Hepatocyte (in vitro differentiated cells): ENCODE data around the gene GRB10. TPM values are rescaled to one million over a fixed set of nuclear protein-coding genes. Genes with fewer than 3 reads are reported as not detected.

Experiments
- DNase-seq: peaks from one replicate; pipeline ENCODE4 v3.0.0-alpha.2; 2016; ENCODE audit warnings: low spot score
- H2AFZ ChIP-seq: fragments of 200-600 bp; sonication (generic); 2 replicates; pipeline ENCODE4 v1.6.0; 2016; ENCODE audit warnings: antibody characterized with exemption, mild to moderate bottlenecking
- H3K27ac ChIP-seq: fragments of 200-600 bp; sonication (generic); 2 replicates; pipeline ENCODE4 v1.5.1; 2016; ENCODE audit warnings: mild to moderate bottlenecking
- H3K27me3 ChIP-seq: fragments of 200-600 bp; sonication (generic); 2 replicates; pipeline ENCODE4 v1.6.1; 2016
- H3K36me3 ChIP-seq: fragments of 200-600 bp; sonication (generic); replicated peaks from 2 replicates; pipeline ENCODE4 v1.5.1; 2016; ENCODE audit warnings: low read depth; ENCODE audit not compliant: insufficient read depth
- H3K4me1 ChIP-seq: fragments of 200-600 bp; sonication (generic); 2 replicates; pipeline ENCODE4 v1.5.1; 2016; ENCODE audit warnings: mild to moderate bottlenecking, moderate library complexity; ENCODE audit not compliant: insufficient read depth
- H3K4me2 ChIP-seq: fragments of 200-600 bp; sonication (generic); 2 replicates; pipeline ENCODE4 v1.6.0; 2016
- H3K4me3 ChIP-seq: fragments of 200-600 bp; sonication (generic); 2 replicates; pipeline ENCODE4 v1.5.1; 2016; ENCODE audit warnings: mild to moderate bottlenecking
- H3K79me2 ChIP-seq: fragments of 200-600 bp; sonication (generic); 2 replicates; pipeline ENCODE4 v1.6.0; 2017; ENCODE audit warnings: mild to moderate bottlenecking
- H3K9me2 ChIP-seq: fragments of 200-600 bp; sonication (generic); replicated peaks from 2 replicates; pipeline ENCODE4 v1.6.0; 2017; ENCODE audit warnings: mild to moderate bottlenecking; ENCODE audit not compliant: insufficient read depth
- H3K9me3 ChIP-seq: fragments of 200-600 bp; sonication (generic); 2 replicates; pipeline ENCODE4 v1.5.1; 2016; ENCODE audit warnings: low read depth, mild to moderate bottlenecking
- H4K20me1 ChIP-seq: fragments of 200-600 bp; sonication (generic); 2 replicates; pipeline ENCODE4 v1.6.0; 2016; ENCODE audit warnings: mild to moderate bottlenecking; ENCODE audit not compliant: insufficient read depth, poor library complexity, severe bottlenecking
- EZH2 ChIP-seq: fragments of 200-600 bp; sonication (generic); IDR thresholded peaks from 2 replicates; pipeline ENCODE4 v1.6.1; 2016; ENCODE audit warnings: antibody characterized with exemption, mild to moderate bottlenecking, borderline replicate concordance
- EZH2phosphoT487 ChIP-seq: fragments of 200-600 bp; sonication (generic); IDR thresholded peaks from one replicate; pipeline ENCODE4 v1.6.1; 2018; ENCODE audit warnings: antibody characterized with exemption, mild to moderate bottlenecking, low read depth, moderate library complexity; ENCODE audit not compliant: unreplicated experiment, severe bottlenecking
- WGBS: methylation state at CpG from one replicate; pipeline ENCODE4 v1.1.6; 2016; ENCODE audit warnings: low lambda C conversion rate; ENCODE audit errors: missing lambda C conversion rate; 5-methylcytosine and 5-hydroxymethylcytosine counted together
- polyA plus RNA-seq: library from polyadenylated mRNA; unstranded; fragments of >200 nt; fragmentation: Nextera tagmentation; extraction: Ambion mirVana; gene quantifications from 2 replicates; pipeline ENCODE4 v1.2.1, GENCODE V29; 2016
- total RNA-seq: library from RNA; depleted of rRNA; stranded (reverse); fragments of >200 nt; gene quantifications from 2 replicates; pipeline ENCODE4 v1.2.3, GENCODE V29; 2014
- TF ChIP-seq, protein P1 (sequence below): fragments of 200-600 bp; sonication (generic); IDR thresholded peaks from 2 replicates; pipeline ENCODE4 v1.5.1; 2016; ENCODE audit warnings: antibody characterized with exemption, mild to moderate bottlenecking; ENCODE audit not compliant: poor library complexity

The GRB10 gene
- total and polyA plus RNA-seq, 2 experiments from 2014 or later: 47.6 to 65.9 TPM

DNA sequence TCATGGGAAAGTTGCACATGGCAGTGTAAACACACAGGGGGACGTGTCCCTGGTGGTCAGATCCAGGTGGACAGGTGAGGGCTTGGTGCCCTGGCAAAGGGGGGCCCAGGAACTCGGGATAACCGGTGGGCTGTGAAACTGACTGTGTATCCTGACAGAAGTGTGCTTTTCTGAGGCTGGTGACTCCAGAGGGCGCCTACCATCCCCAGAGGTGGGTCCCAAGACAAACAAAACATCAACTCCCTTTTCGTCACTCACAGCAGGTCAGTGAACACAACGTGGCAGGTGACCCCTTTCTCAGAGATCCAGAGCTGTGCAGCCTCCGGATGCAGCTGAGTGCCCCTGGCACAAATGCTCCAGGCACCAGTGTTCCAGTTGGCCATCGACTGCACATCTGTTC lies 161.5 kb downstream of the GRB10 start:
- TF ChIP-seq EZH2 (no peak), EZH2phosphoT487 (no peak)
- Histone ChIP-seq H3K79me2 (peaks cover 3% of the 10 kb centered on the region), H4K20me1 (no peaks in the 10 kb centered on the region), H3K27me3 (no peaks in the 10 kb centered on the region), H3K9me2 (no peaks in the 10 kb centered on the region), H3K27ac (no peak overlapping the region), H3K4me3 (no peak overlapping the region), H3K4me2 (no peak overlapping the region), H3K4me1 (peaks cover 5% of the 10 kb centered on the region), H3K9me3 (no peaks in the 10 kb centered on the region), H3K36me3 (no peaks in the 10 kb centered on the region), H2AFZ (no peak overlapping the region)
- no peak for DNase-seq
- WGBS: 85% methylated on average over 8 of the region's 8 CpGs

DNA sequence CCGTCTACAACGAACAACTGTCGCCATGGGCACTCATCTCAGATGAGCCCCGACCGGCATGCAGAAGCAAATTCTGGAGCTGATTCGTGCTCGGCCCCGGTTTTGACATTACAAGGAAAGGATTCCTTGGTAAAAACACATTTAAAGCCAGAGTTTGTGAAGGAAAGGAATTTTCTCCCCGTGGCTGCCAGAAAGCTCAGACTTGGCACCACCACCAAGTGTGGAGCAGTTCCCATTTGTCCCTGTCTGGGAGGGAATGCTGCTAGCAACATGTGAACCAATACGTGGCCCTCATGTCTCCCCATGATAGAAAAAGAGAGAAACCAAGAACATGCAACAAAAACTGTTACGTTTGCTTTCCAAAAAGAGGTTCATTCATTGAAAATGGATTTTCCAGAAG lies 162.3 kb downstream of the GRB10 start:
- Histone ChIP-seq H3K36me3 (no peaks in the 10 kb centered on the region), H4K20me1 (no peaks in the 10 kb centered on the region), H2AFZ (no peak overlapping the region), H3K4me1 (peaks cover 6% of the 10 kb centered on the region), H3K9me2 (no peaks in the 10 kb centered on the region), H3K79me2 (peaks cover 3% of the 10 kb centered on the region), H3K27ac (no peak overlapping the region), H3K4me3 (no peak overlapping the region), H3K9me3 (no peaks in the 10 kb centered on the region), H3K4me2 (no peak overlapping the region), H3K27me3 (no peaks in the 10 kb centered on the region)
- TF ChIP-seq EZH2 (no peak), EZH2phosphoT487 (no peak)
- WGBS: 84% methylated on average over 10 of the region's 11 CpGs
- DNase-seq: no peak

DNA sequence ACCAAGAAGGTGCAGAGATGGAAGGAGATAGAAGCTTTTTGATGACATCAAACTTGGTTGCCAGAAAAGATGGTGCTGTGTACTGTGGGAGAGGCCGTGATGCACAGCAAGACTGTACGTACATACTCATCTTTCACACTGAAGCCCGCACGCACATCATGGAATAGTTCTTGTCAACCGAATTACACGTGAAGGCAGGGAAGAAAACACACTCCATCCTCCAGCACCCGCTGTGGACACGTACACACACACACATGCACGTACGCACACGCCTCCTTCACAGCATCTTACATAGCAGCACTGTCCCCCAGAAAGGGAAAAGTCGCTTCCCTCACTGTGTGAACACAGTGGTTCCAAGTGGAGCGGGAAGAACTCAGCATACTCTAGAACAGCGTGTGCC lies 163.0 kb downstream of the GRB10 start:
- peaks cover 10% of the 10 kb centered on the region for H3K4me1 ChIP-seq
- TF ChIP-seq EZH2 (no peak), EZH2phosphoT487 (no peak)
- TF ChIP-seq, protein P1, sequence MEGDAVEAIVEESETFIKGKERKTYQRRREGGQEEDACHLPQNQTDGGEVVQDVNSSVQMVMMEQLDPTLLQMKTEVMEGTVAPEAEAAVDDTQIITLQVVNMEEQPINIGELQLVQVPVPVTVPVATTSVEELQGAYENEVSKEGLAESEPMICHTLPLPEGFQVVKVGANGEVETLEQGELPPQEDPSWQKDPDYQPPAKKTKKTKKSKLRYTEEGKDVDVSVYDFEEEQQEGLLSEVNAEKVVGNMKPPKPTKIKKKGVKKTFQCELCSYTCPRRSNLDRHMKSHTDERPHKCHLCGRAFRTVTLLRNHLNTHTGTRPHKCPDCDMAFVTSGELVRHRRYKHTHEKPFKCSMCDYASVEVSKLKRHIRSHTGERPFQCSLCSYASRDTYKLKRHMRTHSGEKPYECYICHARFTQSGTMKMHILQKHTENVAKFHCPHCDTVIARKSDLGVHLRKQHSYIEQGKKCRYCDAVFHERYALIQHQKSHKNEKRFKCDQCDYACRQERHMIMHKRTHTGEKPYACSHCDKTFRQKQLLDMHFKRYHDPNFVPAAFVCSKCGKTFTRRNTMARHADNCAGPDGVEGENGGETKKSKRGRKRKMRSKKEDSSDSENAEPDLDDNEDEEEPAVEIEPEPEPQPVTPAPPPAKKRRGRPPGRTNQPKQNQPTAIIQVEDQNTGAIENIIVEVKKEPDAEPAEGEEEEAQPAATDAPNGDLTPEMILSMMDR: no peak
- H3K36me3 ChIP-seq: no peaks in the 10 kb centered on the region
- H4K20me1 ChIP-seq: no peaks in the 10 kb centered on the region
- no peak overlapping the region for H3K27ac ChIP-seq
- H3K79me2 ChIP-seq: peaks cover 3% of the 10 kb centered on the region
- H3K9me3 ChIP-seq: no peaks in the 10 kb centered on the region
- WGBS: 89% methylated on average over 14 of the region's 14 CpGs
- no peak overlapping the region for H3K4me2 ChIP-seq
- H3K9me2 ChIP-seq: no peaks in the 10 kb centered on the region
- no peak for DNase-seq
- H2AFZ ChIP-seq: no peak overlapping the region
- no peaks in the 10 kb centered on the region for H3K27me3 ChIP-seq
- no peak overlapping the region for H3K4me3 ChIP-seq

DNA sequence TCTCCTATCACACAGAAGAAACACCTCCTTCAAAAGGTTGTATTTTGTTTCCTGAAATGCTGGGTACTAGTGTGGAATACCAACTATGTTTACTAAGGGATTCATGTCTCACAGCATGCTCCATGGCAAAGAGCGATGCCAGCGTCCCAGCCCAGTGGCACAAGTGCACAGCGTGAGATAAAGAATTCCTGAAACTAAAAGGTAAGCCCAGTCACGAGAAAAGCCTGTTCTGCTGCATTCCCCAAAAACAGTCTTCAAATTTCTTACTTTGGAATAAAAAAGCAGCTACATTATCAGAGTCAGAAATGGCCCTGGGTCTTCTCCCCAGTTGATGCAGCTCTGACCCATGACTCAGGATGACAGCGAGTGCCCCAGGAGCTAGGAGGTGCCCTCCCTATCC lies 164.4 kb downstream of the GRB10 start:
- Histone ChIP-seq H3K79me2 (no peaks in the 10 kb centered on the region), H3K9me2 (no peaks in the 10 kb centered on the region), H3K27me3 (no peaks in the 10 kb centered on the region), H3K4me2 (no peak overlapping the region), H3K27ac (no peak overlapping the region), H3K4me3 (no peak overlapping the region), H4K20me1 (no peaks in the 10 kb centered on the region), H3K36me3 (no peaks in the 10 kb centered on the region), H3K4me1 (peaks cover 15% of the 10 kb centered on the region), H2AFZ (no peak overlapping the region), H3K9me3 (no peaks in the 10 kb centered on the region)
- TF ChIP-seq EZH2 (no peak), EZH2phosphoT487 (no peak)
- TF ChIP-seq, protein P1: no peak
- WGBS: 87% methylated on average over 5 of the region's 5 CpGs
- DNase-seq: no peak
